AG04450 (cell line): ENCODE results near the gene HSPG2. TPM values are rescaled to one million over a fixed set of nuclear protein-coding genes. Genes with fewer than 3 reads are reported as not detected.
A peak's percentile ranks its signal among the peaks of the same experiment; 100 is the strongest.

ENCODE experiments used
- CTCF ChIA-PET: fragments of 300-600, 350-600 bp; formaldehyde crosslinking; extraction: SDS; loops from one replicate; lab custom pipeline; 2022; ENCODE audit warnings: antibody characterized with exemption, inconsistent platforms; lab: Charles Lee
- POLR2A ChIA-PET: fragments of 350-600 bp; formaldehyde crosslinking; extraction: SDS; loops from one replicate; lab custom pipeline; 2021; ENCODE audit warnings: antibody characterized with exemption, inconsistent platforms; lab: Yijun Ruan, JAX
- DNase-seq: peaks from one replicate; pipeline ENCODE4 v3.0.0-alpha.2; 2011; ENCODE audit warnings: low read depth, low spot score
- H3K27ac ChIP-seq: one replicate; pipeline ENCODE4 v1.5.1; 2012; ENCODE audit warnings: low read depth, low read length, control low read depth
- H3K27me3 ChIP-seq: one replicate; pipeline ENCODE4 v1.6.0; 2012; ENCODE audit warnings: low read length; ENCODE audit not compliant: control insufficient read depth, insufficient read depth
- H3K4me3 ChIP-seq: 2 replicates; pipeline ENCODE4 v1.5.1; 2011; ENCODE audit warnings: mild to moderate bottlenecking, low read depth, low read length, control low read depth
- H3K9me3 ChIP-seq: 2 replicates; pipeline ENCODE4 v1.5.1; 2012; ENCODE audit warnings: low read length; ENCODE audit not compliant: control insufficient read depth, insufficient read depth
- polyA plus RNA-seq: library from polyadenylated mRNA; depleted of rRNA; stranded (reverse); fragments of >200 nt; gene quantifications from 2 replicates; pipeline ENCODE4 v1.2.3, GENCODE V29; 2011
- TF ChIP-seq, protein P1 (sequence below): IDR thresholded peaks from 2 replicates; pipeline ENCODE4 v1.5.1; 2011; ENCODE audit warnings: low read depth, low read length, control low read depth, inconsistent platforms

The HSPG2 gene
- polyA plus RNA-seq, 1 experiment, result 9.7 TPM

- CTCF ChIA-PET, result no interaction called here
- no peaks in the 10 kb centered on the region for H3K27me3 ChIP-seq
- H3K9me3 ChIP-seq, result no peaks in the 10 kb centered on the region
- no peak overlapping the region for H3K4me3 ChIP-seq
- POLR2A ChIA-PET, result no interaction called here
- DNase-seq, result no peak
- TF ChIP-seq, protein P1, sequence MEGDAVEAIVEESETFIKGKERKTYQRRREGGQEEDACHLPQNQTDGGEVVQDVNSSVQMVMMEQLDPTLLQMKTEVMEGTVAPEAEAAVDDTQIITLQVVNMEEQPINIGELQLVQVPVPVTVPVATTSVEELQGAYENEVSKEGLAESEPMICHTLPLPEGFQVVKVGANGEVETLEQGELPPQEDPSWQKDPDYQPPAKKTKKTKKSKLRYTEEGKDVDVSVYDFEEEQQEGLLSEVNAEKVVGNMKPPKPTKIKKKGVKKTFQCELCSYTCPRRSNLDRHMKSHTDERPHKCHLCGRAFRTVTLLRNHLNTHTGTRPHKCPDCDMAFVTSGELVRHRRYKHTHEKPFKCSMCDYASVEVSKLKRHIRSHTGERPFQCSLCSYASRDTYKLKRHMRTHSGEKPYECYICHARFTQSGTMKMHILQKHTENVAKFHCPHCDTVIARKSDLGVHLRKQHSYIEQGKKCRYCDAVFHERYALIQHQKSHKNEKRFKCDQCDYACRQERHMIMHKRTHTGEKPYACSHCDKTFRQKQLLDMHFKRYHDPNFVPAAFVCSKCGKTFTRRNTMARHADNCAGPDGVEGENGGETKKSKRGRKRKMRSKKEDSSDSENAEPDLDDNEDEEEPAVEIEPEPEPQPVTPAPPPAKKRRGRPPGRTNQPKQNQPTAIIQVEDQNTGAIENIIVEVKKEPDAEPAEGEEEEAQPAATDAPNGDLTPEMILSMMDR, result no peak
- H3K27ac ChIP-seq, result peak overlapping the region; percentile 52
Observed at GRCh38 chr1:21926065-21926464, 11.0 kb downstream of the HSPG2 start.

DNA sequence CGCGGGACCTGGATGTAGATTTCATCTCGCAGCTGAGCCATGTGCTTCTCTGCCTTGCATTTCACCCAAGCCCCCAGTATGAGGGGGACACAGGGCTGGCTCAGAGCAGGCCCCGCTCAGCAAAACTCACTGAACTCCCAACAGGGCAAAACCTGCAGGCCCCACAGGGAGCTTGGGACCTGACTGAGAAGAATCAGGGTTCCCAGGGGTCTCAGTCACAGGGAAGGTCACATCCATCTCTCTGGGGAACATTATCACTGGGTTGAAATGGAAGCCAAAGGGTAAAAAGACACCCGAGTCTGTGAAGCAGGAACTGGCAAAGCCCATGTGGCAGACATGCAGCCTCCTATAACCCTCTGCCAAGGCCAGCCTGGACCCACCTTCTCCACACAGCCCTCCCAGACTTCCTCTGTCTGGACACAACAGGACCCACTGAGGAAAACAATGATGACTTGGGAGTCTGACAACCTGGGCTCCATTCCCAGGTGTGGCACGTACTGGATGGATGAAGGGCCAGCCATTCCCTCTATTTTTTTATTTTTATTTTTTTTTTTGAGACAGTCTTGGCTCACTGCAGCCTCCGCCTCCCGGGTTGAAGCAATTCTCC lies 11.7 kb downstream of the HSPG2 start:
- H3K27me3 ChIP-seq, result no peaks in the 10 kb centered on the region
- no peak overlapping the region for H3K27ac ChIP-seq
- H3K4me3 ChIP-seq, result no peak overlapping the region
- DNase-seq, result no peak
- ChIA-PET CTCF (no interaction called here), POLR2A (interaction anchor here (1.2 kb wide), 1 partner anchor 11 kb away, joined by 4 read pairs; no protein-coding TSS in a partner anchor)
- TF ChIP-seq, protein P1, result no peak
- H3K9me3 ChIP-seq, result no peaks in the 10 kb centered on the region

DNA sequence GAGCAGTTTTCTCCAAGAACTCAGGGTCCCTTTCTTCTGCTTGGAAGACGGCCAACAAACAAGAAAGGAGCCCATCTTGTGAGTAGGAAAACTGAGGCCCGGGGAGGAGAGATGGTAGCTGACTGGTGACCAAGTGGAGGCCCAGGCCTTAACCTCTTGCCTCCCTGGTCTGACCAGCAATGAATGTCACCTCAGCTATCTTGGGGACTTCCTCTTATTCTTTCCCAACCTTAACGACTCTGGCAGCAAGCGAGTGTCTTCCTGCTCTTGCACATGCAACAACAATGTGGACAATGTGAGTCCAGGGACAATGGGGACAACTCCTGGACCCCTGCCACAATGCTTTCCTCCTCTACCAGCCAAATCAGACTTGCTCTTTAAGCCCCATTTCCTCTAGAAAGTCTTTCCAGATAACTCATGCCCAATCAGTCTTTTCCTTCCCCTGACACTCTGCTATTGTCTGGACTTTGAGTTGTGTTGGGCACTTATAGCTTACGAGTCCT lies 12.6 kb downstream of the HSPG2 start:
- H3K27me3 ChIP-seq, result no peaks in the 10 kb centered on the region
- no peak for DNase-seq
- no peak overlapping the region for H3K4me3 ChIP-seq
- ChIA-PET CTCF (interaction anchor here (0.6 kb wide), 1 partner anchor 35 kb away, joined by 4 read pairs; no protein-coding TSS in a partner anchor), POLR2A (interaction anchor here (1.2 kb wide), 1 partner anchor 11 kb away, joined by 4 read pairs; no protein-coding TSS in a partner anchor)
- H3K9me3 ChIP-seq, result no peaks in the 10 kb centered on the region
- H3K27ac ChIP-seq, result no peak overlapping the region
- TF ChIP-seq, protein P1, result no peak

- ChIA-PET CTCF (interaction anchor here (1.7 to 1.8 kb wide), 2 partner anchors 17 to 41 kb away, joined by 5 to 9 read pairs; no protein-coding TSS in a partner anchor), POLR2A (interaction anchor here (0.9 kb wide), 1 partner anchor 109 kb away, joined by 3 read pairs; no protein-coding TSS in a partner anchor)
- H3K4me3 ChIP-seq, result no peak overlapping the region
- H3K27ac ChIP-seq, result no peak overlapping the region
- H3K27me3 ChIP-seq, result no peaks in the 10 kb centered on the region
- TF ChIP-seq, protein P1, result no peak
- H3K9me3 ChIP-seq, result no peaks in the 10 kb centered on the region
- no peak for DNase-seq
Observed at GRCh38 chr1:21922090-21923013, 14.8 kb downstream of the HSPG2 start.
